ENCODE results near the gene CDRT4.

GRCh38 chr17:15494821-15495220, 27.4 kb upstream of the CDRT4 start:
- no peak for TF ChIP-seq CTCF (conservative IDR thresholded peaks at IDR 0.05)
- no peak for TF ChIP-seq EZH2 (IDR thresholded peaks at IDR 0.05; ENCODE audit: low read depth)

All from PC-9 (cell line).